ENCODE measurements around the gene KCTD16.

- no peak for TF ChIP-seq CTCF (IDR thresholded peaks at IDR 0.05)
- no peak for TF ChIP-seq POLR2A (IDR thresholded peaks at IDR 0.05)
Observed at GRCh38 chr5:144428326-144428725, 257.7 kb downstream of the KCTD16 start.

Data from prostate gland (tissue), 2 donors.